Activated CD8-positive, alpha-beta memory T cell treated with anti-CD3 and anti-CD28 coated beads for 36 hours (primary cell): ENCODE measurements around the gene TGM4. TPM values are rescaled to one million over a fixed set of nuclear protein-coding genes. Genes with fewer than 3 reads are reported as not detected.
"Not testable (repeated sequence)": the region's sequence is repeated elsewhere in the genome, so short reads cannot be mapped to it uniquely, and the experiment has no call there.

Source experiments
- CTCF ChIA-PET: fragments of 350-600 bp; sonication (Branson Sonifier 250); formaldehyde crosslinking; loops from one replicate; lab custom pipeline; 2021; ENCODE audit warnings: antibody characterized with exemption; lab: Charles Lee
- POLR2A ChIA-PET: fragments of 350-600 bp; sonication (Branson Sonifier 250); formaldehyde crosslinking; loops from one replicate; lab custom pipeline; 2021; ENCODE audit warnings: antibody characterized with exemption; lab: Charles Lee
- total RNA-seq, 2 experiments: library from RNA; stranded (reverse); gene quantifications; one replicate each; pipeline ENCODE4 v1.2.3, GENCODE V29; 2021

The TGM4 gene
- total RNA-seq, 2 experiments from 2014 or later = not detected

DNA sequence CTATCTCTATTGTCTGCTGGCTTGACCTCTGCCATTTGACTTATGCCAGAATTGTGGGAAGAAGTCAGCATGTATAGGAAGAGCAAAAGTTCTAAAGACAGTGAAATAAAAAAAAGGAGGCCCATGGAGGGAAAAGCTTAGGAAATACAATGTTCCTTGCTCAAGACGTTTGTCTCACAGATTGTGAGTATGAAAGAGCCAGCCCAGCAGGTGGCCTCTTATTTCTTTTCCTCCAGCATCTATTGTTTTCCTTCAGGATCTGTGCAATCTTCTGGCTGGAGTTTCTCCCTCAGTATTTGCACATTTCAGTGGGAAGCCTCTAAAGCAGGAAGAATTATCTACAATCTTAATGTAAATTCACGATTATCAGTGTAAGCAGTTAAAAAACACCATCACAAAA is 57.9 kb downstream of the TGM4 start:
- ChIA-PET POLR2A (no interaction called here), CTCF (no interaction called here)

DNA sequence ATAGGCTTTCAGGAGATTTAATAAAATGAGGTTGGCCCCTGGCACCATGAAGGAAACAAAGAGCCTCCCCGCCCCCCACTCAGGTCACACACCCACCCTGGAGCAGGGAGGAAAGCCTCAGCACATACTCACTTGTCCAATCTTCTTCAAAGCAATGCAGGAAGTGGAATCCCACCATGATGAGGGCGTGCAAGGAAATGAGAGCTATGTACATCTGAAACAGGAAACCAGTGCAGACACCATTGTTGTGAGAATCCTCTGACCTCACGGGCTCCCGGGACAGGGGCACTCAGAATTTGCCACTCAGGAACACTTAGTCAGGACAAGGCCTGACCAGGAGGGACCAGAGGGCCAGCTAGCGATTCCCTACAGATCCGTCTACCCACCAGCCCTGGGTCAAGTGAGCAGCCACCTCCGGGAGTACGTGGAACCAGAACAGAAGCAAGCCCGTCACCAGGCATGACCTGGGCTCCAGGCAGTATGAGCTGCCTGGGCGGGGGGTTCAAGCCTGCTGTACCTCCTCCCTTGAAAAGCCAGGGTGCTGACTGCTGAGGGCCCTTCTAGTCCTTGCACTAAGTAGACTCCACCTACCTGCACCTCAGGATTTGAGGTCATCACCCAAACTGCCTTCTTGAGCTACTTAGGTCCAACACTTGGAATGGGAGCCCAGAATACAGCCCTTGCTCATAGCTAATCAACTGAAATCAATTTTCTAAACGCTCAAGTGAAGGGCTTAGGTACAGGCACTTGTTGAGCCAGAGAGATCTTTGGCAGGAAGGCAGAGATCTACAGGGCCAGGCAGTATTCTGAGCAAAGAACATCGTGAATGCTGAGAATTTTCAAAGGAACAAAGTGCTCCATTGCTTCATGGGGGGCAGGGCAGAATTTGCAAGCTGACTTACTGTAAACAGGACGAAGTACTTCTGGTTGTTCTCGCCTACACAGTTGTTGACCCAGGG is 58.9 kb downstream of the TGM4 start:
- ChIA-PET POLR2A (no interaction called here), CTCF (no interaction called here)

DNA sequence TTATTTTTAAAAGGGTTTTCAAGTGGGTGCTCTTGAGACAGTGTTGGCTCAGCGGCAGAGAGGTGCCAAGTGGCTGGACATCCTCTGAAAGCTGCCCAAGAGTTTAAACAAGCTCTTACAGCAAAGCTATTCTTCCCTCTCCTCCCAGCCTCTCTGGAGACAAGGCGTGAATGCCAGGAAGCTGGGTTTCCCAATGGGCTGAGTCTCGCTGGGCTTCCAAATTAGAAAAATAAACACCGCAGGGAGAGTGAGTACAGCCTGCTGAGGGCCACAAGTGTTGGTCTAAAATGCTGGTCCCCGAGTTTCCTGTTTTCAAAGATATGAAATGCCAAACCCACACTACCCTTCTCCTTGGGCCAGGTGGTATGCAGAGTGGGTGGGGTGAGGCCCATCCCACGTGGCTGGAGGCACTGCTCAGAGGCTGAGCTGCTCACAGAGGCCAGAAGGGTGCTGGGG is 65.2 kb downstream of the TGM4 start:
- POLR2A ChIA-PET = no interaction called here
- CTCF ChIA-PET = no interaction called here

DNA sequence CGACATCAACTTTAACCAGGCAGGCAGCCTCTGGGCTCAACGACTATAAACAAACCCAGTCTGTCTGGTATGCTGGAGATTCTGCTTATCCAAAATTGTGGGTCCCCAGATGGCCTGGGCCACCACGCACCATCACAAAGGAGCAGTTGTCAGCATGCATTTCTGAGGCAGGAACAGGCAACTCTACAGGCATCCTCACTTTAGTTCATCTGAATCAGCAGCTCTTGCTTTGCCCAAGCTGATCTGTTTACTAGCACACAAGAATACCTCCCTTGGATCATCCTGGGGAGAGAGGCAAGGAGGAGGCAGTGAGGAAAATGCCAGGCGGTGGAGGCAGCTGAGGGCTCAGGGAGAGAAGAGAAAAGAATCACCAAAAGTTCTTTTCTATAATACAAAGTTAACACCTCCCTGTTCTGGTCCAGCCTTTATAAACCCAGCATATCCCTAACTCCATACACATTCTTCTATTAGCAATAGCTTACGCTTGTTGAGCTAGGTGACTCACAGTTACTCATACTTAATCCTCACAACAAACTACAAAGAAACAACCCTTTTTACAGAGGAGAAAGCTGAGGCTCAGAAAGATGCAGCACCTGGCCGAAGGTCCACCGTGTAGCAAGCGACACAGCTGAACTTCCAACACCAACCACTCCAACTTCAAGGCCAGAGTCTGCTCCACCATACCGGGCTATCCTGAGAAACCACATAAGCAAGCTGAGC is 68.0 kb downstream of the TGM4 start:
- CTCF ChIA-PET = no interaction called here
- POLR2A ChIA-PET = no interaction called here

DNA sequence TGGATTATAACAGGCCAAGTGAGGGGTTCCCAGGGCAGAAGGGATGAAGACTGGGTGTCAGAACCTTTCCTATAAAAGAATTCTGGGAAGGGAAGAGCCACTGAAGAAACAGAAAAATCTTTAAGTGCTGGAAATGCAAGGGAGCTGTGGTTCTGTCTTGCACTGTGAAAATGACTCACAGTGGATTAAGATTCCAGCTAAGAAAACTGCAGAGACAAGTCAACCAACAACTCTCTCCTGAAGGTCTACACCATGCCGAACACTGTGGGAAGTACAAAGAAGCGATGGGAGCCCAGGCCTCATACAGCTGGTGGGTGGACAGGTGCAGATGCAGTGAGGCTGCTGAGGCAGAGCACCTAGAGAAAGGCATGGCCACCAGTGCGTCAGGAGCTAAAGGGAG is 73.8 kb downstream of the TGM4 start:
- ChIA-PET CTCF (no interaction called here), POLR2A (no interaction called here)

DNA sequence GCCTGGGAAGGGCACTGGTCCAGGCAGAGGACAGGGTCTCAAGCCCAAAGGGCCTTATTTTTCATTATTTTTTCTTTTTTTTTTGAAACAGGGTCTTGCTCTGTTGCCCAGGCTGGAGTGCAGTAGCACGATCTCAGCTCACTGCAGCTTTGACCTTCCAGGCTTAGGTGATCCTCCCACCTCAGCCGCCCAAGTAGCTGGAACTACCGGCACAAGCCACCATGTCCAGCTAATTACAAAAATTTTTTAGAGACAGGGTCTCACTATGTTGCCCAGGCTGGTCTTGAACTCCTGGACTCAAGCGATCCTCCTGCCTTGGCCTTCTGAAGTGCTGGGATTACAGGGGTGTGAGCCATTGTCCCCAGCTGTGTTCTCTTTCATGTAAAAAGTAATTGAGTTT is 75.4 kb downstream of the TGM4 start:
- POLR2A ChIA-PET, CTCF ChIA-PET: not testable (repeated sequence)

DNA sequence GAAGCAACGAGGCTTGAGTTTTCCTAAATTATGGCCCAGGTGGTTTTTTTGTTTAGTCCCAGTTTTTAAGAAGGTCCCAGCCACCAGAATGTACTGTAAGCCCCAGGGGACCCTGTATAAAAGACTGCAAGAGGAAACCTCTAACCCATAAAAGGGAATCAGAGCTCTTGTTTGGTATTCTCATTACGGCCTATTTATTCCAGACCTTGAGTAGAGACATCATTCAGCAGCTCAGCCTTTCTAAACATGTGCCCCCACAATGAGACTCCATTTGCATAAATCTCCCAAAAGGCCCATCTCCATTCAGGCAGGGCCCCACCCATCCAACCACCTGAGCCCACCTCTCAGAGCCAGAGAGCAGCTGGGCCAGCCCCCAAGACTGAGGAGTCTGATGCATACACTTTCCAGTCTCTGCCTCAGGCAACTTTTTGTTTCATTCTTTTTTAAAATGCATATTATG is 75.9 kb downstream of the TGM4 start:
- ChIA-PET CTCF (no interaction called here), POLR2A (no interaction called here)

DNA sequence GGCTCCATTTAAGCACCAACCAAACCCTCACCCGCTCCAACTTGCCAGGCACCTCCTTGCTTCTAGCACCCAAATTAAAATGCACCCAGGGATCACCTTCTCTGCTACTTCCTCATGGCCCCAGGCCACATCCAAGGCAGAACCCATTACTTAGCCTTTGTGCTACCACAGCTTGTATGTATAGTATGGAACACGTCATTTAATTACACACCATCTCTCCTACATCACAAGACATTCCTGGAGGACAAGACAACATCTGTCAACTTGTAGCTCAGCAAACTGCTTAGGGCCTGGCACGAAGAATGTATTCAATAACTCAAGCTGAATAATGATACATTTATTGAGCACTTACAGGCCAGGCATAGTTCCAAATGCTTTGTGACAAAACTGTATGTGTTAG is 78.3 kb downstream of the TGM4 start:
- POLR2A ChIA-PET = no interaction called here
- CTCF ChIA-PET = no interaction called here

DNA sequence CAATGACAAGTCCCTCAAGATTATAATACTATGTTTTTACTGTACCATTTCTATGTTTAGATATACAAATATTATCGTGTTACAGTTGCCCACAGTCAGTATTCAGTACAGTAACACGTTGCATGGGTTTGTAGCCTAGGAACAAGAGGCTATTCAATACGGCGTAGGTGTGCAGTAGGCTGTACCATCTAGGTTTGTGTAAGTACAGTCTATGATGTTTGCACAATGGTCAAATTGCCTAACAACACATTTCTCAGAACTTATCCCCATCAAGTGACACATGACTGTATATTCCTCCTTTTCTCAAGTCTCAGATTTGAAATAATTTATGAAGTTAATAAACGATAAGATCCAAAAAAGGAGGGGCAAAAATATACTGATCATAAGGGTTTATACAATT is 79.9 kb downstream of the TGM4 start:
- ChIA-PET POLR2A (no interaction called here), CTCF (no interaction called here)

DNA sequence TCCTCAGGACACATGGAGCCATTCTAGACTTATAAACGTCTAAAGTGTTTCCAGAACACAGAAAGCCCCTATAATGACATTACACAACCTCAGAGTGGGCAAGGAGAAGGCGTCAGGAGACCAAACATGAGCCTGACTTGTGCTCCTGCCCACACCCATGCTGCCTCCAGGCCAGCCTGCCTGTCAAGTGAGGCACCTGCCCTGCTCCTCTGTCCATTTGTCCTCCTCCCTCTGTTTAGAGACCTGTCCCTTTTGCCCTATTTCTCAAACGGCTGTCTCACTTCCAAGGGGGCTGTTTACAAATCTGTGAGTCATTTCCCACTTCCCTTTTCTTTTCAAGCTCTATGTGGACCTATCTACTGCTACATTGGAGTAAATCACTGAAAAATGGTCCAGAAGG is 80.6 kb downstream of the TGM4 start:
- ChIA-PET POLR2A (no interaction called here), CTCF (no interaction called here)

DNA sequence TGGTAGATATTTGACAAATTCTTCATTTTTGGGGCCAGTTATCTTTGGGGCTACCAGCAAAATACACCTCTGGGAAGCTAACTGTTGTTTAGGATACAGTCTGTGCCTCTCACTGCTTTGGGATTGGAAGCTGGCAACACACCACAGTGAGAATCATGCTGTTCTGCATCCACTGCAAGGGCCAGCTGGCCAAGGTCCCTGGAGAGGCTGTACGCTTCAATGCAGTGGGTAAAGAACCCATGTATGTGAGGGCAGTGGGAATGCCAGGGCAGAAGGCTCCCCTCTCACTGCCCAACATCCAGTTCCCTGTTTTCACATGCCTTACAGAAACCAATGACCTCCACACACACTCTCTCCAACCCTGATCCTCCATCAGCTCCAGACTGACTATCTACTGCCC is 81.5 kb downstream of the TGM4 start:
- POLR2A ChIA-PET = no interaction called here
- CTCF ChIA-PET = no interaction called here

DNA sequence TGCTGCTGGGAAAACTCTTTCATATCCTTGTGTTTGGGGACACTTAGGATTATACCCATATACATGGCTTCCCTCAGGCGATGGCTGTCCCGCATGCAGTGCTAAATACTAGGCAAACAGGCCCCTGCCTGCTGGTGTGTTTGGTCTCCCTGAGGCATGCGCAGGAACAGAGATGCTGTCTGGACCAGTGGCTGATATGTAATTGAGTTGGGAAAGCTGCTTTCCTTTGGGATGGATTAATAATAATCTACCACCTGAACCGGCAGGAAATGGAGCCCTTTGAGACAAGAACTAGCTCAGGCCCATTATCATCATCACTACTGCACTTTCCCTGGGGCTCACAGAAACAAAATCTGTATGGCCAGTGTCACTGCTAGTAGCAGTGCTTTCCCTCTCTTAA is 83.6 kb downstream of the TGM4 start:
- ChIA-PET POLR2A (no interaction called here), CTCF (no interaction called here)

DNA sequence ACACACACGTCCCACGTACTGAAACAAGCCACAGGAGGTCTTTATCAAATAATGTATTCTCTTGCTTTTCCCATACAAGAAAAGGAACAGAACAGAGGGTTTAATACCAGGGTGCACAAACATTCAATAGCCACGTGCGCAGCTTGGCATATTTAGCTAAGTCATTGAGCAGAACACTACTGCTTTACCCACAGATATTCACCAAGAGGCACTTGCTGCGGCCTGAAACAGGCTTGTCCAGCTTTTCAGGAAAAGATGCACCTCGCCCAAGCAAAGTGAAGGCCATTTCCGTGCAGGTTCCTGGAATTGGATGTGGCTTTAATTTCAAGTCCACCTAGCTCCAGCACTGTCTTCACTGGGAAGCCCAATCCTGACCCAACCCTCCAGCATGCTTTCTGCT is 84.0 kb downstream of the TGM4 start:
- POLR2A ChIA-PET = no interaction called here
- CTCF ChIA-PET = no interaction called here

DNA sequence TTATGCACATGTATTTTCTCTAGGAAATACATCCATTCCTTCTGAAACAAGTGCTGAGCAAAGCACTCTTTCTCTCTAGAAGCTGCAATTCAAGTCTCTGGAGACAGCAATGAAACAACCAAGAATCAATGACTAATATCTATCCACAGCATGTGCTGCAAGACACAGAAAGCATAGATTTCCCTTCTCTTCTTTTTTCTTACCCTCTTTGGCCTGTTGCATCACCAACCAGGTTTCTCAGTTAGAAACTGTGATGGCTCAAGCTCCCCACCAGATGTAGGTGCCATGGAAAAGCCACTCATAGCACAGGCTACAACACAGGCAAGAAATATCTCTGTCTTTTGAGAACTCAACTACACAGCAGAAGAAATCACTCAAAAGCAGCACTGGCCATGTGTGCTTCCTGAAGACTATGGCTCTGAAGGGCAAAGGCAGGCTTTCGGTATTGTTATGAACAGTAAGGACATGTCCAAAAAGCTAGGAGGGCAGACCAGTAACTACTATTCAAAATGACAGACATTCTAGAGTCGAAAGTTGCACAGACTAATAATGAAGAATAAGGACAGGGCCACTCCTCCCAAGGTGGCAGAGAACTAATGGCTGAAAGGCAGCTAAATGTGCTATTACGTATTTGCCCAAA is 86.1 kb downstream of the TGM4 start:
- POLR2A ChIA-PET = interaction anchor here (0.5 kb wide), 1 partner anchor 997 kb away, joined by 4 read pairs; no protein-coding TSS in a partner anchor
- CTCF ChIA-PET = no interaction called here

DNA sequence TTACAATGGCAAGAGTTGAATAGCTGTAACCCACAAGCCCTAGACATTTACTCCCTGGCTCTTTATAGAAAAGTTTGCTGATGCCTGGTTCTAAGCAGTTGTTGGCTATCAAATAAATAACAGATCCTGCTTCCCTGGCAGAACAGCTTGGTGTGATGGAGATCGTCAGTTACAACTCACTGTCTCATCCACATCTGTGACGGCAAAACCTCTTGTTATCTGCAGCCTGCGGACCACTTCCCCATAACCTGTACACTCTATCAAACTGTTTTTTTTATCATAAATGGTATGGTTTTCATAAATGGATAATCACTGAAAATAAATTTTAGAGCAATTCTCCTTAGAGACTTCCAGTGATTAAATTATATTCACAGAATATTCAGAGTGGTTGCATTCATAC is 87.5 kb downstream of the TGM4 start:
- CTCF ChIA-PET = no interaction called here
- POLR2A ChIA-PET = no interaction called here

DNA sequence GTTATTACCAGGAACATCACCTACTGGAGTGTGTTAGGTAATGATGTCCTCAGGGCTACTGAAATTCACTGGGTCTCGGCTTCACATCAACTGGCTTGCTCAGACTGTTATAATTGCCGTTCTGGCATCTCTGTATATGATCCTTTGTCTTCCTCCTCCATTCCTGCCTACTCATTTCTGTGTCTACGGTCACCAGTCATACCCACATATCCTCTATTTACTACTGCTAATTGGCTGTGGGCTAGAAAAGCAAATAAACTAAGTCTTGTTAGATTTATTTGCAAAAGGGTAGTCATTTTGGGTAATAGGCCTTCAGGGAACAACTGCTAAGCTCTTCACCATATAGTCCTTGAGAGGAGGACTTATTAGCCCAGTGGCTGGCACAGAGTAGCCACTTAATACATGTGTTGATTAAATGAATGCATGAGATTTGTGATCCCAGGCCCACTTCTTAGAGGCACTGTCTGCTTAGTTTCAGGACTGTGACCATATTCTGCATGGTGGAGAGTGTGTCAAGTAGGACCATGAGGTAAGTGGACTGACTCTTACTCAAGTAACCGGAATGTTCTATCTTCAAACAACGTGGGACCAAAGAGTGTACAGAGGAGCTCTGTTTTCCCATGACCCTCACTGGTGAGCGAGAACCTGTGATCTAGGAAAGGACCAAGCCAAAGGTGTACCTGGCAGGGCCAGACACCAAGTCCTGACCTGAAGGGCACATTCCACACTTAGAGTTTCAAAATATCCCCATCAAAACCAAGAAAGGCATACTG is 88.4 kb downstream of the TGM4 start:
- ChIA-PET POLR2A (no interaction called here), CTCF (no interaction called here)

DNA sequence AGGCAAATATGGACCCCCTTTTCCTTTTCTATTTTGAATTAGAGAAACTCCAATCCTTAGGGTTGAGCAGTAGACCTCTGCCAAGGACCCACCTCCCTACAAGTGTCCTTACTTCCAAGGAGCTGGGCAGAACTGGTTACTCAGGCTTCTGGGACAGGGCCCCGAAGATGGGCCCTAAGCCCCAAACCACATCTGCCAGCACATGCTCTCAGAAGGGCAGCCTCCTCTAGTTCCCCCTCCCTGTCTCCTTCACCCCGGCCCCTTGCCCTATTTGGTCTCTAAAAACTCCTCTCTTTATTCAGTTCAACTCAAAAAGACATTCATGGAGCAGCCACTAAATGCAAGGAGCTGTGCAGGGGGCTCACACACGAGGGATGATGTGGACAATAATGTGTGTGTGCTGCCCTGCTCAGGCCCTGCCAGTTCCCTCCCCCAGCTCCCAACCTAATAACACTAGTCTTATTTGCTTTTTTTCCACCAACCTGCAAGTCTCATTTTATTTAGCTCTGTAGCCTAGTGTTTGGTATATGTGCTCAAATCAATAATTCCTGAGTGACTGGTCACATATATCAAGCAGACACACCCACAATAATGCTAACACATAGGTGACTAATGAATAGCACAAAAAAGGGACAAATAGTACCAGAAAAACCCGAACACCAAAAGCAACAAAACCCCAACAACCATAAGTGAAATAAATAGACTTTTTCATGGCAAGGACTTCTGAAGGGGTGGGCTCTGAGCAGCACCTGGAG is 89.3 kb downstream of the TGM4 start:
- ChIA-PET CTCF (no interaction called here), POLR2A (no interaction called here)
